ENCODE results near the gene SCAF11.

GRCh38 chr12:45915405-45915804 is 75.0 kb downstream of the SCAF11 start:
- no peak for TF ChIP-seq CTCF (optimal IDR thresholded peaks at IDR 0.05 in 1 of 3, IDR thresholded peaks at IDR 0.05 in 1 of 3, conservative IDR thresholded peaks at IDR 0.05 in 1 of 3; ENCODE audit: extremely low read depth in 1 of 3, insufficient read depth in 2 of 3, low read length in 3 of 3)
- no peak for TF ChIP-seq EZH2 (IDR thresholded peaks at IDR 0.05; ENCODE audit: low read length)

All from keratinocyte (primary cell).